ENCODE measurements around the gene EGFL7. TPM values are rescaled to one million over a fixed set of nuclear protein-coding genes. Genes with fewer than 3 reads are reported as not detected.

EGFL7 gene
- total RNA-seq, 1 donor from 2014 or later, result 2.8 TPM

GRCh38 chr9:136672431-136673087 lies 9.8 kb downstream of the EGFL7 start:
- H3K27ac Mint-ChIP-seq, result no peak overlapping the region

GRCh38 chr9:136673088-136673974 lies 10.6 kb downstream of the EGFL7 start:
- Mint-ChIP-seq H3K27me3 (ENCODE audit: low read depth) (peaks cover 2% of the 10 kb centered on the region), H3K9me3 (no peaks in the 10 kb centered on the region), H3K36me3 (ENCODE audit: low read depth) (no peaks in the 10 kb centered on the region), H3K27ac (no peak overlapping the region), H3K4me1 (ENCODE audit: low read depth) (no peaks in the 10 kb centered on the region), H3K4me3 (ENCODE audit: low read depth) (no peak overlapping the region)
- intact Hi-C loops (cut with micrococcal nuclease), result no loop called here
- no peak for DNase-seq (ENCODE audit: low spot score)

More at GRCh38 chr9:136672431-136673087, 9.8 kb downstream of the EGFL7 start:
- H3K4me3 Mint-ChIP-seq (ENCODE audit: low read depth), result no peak overlapping the region
- H3K27me3 Mint-ChIP-seq (ENCODE audit: low read depth), result peaks cover 2% of the 10 kb centered on the region
- H3K9me3 Mint-ChIP-seq, result no peaks in the 10 kb centered on the region
- intact Hi-C loops (cut with micrococcal nuclease), result no loop called here
- H3K36me3 Mint-ChIP-seq (ENCODE audit: low read depth), result no peaks in the 10 kb centered on the region
- no peak for DNase-seq (ENCODE audit: low spot score)
- no peaks in the 10 kb centered on the region for H3K4me1 Mint-ChIP-seq (ENCODE audit: low read depth)

- no peaks in the 10 kb centered on the region for H3K36me3 Mint-ChIP-seq (ENCODE audit: low read depth)
- intact Hi-C loops (cut with micrococcal nuclease), result no loop called here
- no peaks in the 10 kb centered on the region for H3K27me3 Mint-ChIP-seq (ENCODE audit: low read depth)
- no peaks in the 10 kb centered on the region for H3K9me3 Mint-ChIP-seq
- H3K4me3 Mint-ChIP-seq (ENCODE audit: low read depth), result no peak overlapping the region
- no peak overlapping the region for H3K27ac Mint-ChIP-seq
- H3K4me1 Mint-ChIP-seq (ENCODE audit: low read depth), result no peaks in the 10 kb centered on the region
- DNase-seq (ENCODE audit: low spot score), result no peak
Observed at GRCh38 chr9:136673975-136674785, 11.5 kb downstream of the EGFL7 start.

- no peaks in the 10 kb centered on the region for H3K9me3 Mint-ChIP-seq
- H3K4me1 Mint-ChIP-seq (ENCODE audit: low read depth), result no peaks in the 10 kb centered on the region
- no peaks in the 10 kb centered on the region for H3K27me3 Mint-ChIP-seq (ENCODE audit: low read depth)
- intact Hi-C loops (cut with micrococcal nuclease), result no loop called here
- H3K4me3 Mint-ChIP-seq (ENCODE audit: low read depth), result no peak overlapping the region
- no peaks in the 10 kb centered on the region for H3K36me3 Mint-ChIP-seq (ENCODE audit: low read depth)
- no peak overlapping the region for H3K27ac Mint-ChIP-seq
- DNase-seq (ENCODE audit: low spot score), result no peak
Observed at GRCh38 chr9:136674786-136675349, 12.2 kb downstream of the EGFL7 start.

GRCh38 chr9:136675477-136676296 lies 13.0 kb downstream of the EGFL7 start:
- Mint-ChIP-seq H3K27ac (no peak overlapping the region), H3K36me3 (ENCODE audit: low read depth) (no peaks in the 10 kb centered on the region), H3K4me1 (ENCODE audit: low read depth) (no peaks in the 10 kb centered on the region), H3K4me3 (ENCODE audit: low read depth) (no peak overlapping the region), H3K9me3 (no peaks in the 10 kb centered on the region), H3K27me3 (ENCODE audit: low read depth) (no peaks in the 10 kb centered on the region)
- intact Hi-C loops (cut with micrococcal nuclease), result no loop called here
- no peak for DNase-seq (ENCODE audit: low spot score)

- intact Hi-C loops (cut with micrococcal nuclease), result no loop called here
- H3K4me3 Mint-ChIP-seq (ENCODE audit: low read depth), result no peak overlapping the region
- H3K27ac Mint-ChIP-seq, result no peak overlapping the region
- no peak for DNase-seq (ENCODE audit: low spot score)
- no peaks in the 10 kb centered on the region for H3K4me1 Mint-ChIP-seq (ENCODE audit: low read depth)
- H3K27me3 Mint-ChIP-seq (ENCODE audit: low read depth), result no peaks in the 10 kb centered on the region
- no peaks in the 10 kb centered on the region for H3K36me3 Mint-ChIP-seq (ENCODE audit: low read depth)
- H3K9me3 Mint-ChIP-seq, result no peaks in the 10 kb centered on the region
Observed at GRCh38 chr9:136676297-136676794, 13.6 kb downstream of the EGFL7 start.

- intact Hi-C loops (cut with micrococcal nuclease), result no loop called here
- Mint-ChIP-seq H3K36me3 (ENCODE audit: low read depth) (no peaks in the 10 kb centered on the region), H3K27me3 (ENCODE audit: low read depth) (no peaks in the 10 kb centered on the region), H3K9me3 (no peaks in the 10 kb centered on the region), H3K4me3 (ENCODE audit: low read depth) (no peak overlapping the region), H3K27ac (no peak overlapping the region), H3K4me1 (ENCODE audit: low read depth) (no peaks in the 10 kb centered on the region)
- no peak for DNase-seq (ENCODE audit: low spot score)
Observed at GRCh38 chr9:136676920-136677686, 14.4 kb downstream of the EGFL7 start.

GRCh38 chr9:136678034-136678433 lies 15.3 kb downstream of the EGFL7 start:
- DNase-seq (ENCODE audit: low spot score), result no peak
- Mint-ChIP-seq H3K4me3 (ENCODE audit: low read depth) (no peak overlapping the region), H3K4me1 (ENCODE audit: low read depth) (no peaks in the 10 kb centered on the region), H3K27ac (no peak overlapping the region), H3K9me3 (no peaks in the 10 kb centered on the region), H3K27me3 (ENCODE audit: low read depth) (no peaks in the 10 kb centered on the region), H3K36me3 (ENCODE audit: low read depth) (no peaks in the 10 kb centered on the region)
- intact Hi-C loops (cut with micrococcal nuclease), result no loop called here

GRCh38 chr9:136678624-136679023 lies 15.9 kb downstream of the EGFL7 start:
- H3K4me1 Mint-ChIP-seq (ENCODE audit: low read depth), result no peaks in the 10 kb centered on the region
- H3K9me3 Mint-ChIP-seq, result no peaks in the 10 kb centered on the region
- no peaks in the 10 kb centered on the region for H3K27me3 Mint-ChIP-seq (ENCODE audit: low read depth)
- no peak for DNase-seq (ENCODE audit: low spot score)
- no peak overlapping the region for H3K27ac Mint-ChIP-seq
- H3K4me3 Mint-ChIP-seq (ENCODE audit: low read depth), result no peak overlapping the region
- H3K36me3 Mint-ChIP-seq (ENCODE audit: low read depth), result no peaks in the 10 kb centered on the region
- intact Hi-C loops (cut with micrococcal nuclease), result no loop called here

- H3K27ac Mint-ChIP-seq, result no peak overlapping the region
- H3K4me3 Mint-ChIP-seq (ENCODE audit: low read depth), result no peak overlapping the region
- H3K36me3 Mint-ChIP-seq (ENCODE audit: low read depth), result no peaks in the 10 kb centered on the region
- H3K27me3 Mint-ChIP-seq (ENCODE audit: low read depth), result no peaks in the 10 kb centered on the region
- no peaks in the 10 kb centered on the region for H3K4me1 Mint-ChIP-seq (ENCODE audit: low read depth)
- no peaks in the 10 kb centered on the region for H3K9me3 Mint-ChIP-seq
- intact Hi-C loops (cut with micrococcal nuclease), result no loop called here
- no peak for DNase-seq (ENCODE audit: low spot score)
Observed at GRCh38 chr9:136679431-136679941, 16.8 kb downstream of the EGFL7 start.

- no peaks in the 10 kb centered on the region for H3K9me3 Mint-ChIP-seq
- no peak overlapping the region for H3K4me3 Mint-ChIP-seq (ENCODE audit: low read depth)
- intact Hi-C loops (cut with micrococcal nuclease), result no loop called here
- peaks cover under 1% of the 10 kb centered on the region for H3K4me1 Mint-ChIP-seq (ENCODE audit: low read depth)
- no peak for DNase-seq (ENCODE audit: low spot score)
- H3K27ac Mint-ChIP-seq, result no peak overlapping the region
- no peaks in the 10 kb centered on the region for H3K36me3 Mint-ChIP-seq (ENCODE audit: low read depth)
- H3K27me3 Mint-ChIP-seq (ENCODE audit: low read depth), result no peaks in the 10 kb centered on the region
Observed at GRCh38 chr9:136681029-136681428, 18.3 kb downstream of the EGFL7 start.

Data from activated T-helper 2 cell treated with anti-CD3 and anti-CD28 coated beads, Interferon-gamma antibody, Interleukin-2, Interleukin-4, amounts not matched to agents 10 μg/mL and 5 μg/mL and 100 μg/mL, durations not matched to agents 14 hours and 24 hours and 36 hours (primary cell).